ENCODE measurements around the gene GGA1.

Gene GGA1

DNA sequence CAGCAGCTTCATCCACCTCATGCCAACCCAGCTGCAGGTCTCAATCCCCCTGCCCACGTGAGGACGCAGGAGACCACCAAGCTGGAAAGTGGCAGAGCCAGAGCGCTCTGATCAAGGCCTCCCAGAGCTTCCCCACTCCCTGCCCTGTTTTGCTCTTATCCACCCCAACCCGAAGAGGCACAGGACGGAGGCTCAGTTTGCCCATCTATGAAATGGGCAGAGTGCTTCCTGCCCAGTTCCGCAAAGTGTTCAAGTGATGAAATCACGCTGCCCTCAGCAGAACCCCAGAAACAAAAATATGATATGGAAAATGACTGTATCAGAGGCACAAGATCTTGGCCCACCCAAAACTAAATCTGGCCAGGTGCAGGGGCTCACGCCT, 36.7 kb upstream of the GGA1 start:
- no peak for TF ChIP-seq YY1 (IDR thresholded peaks at IDR 0.05; ENCODE audit: low read depth)

DNA sequence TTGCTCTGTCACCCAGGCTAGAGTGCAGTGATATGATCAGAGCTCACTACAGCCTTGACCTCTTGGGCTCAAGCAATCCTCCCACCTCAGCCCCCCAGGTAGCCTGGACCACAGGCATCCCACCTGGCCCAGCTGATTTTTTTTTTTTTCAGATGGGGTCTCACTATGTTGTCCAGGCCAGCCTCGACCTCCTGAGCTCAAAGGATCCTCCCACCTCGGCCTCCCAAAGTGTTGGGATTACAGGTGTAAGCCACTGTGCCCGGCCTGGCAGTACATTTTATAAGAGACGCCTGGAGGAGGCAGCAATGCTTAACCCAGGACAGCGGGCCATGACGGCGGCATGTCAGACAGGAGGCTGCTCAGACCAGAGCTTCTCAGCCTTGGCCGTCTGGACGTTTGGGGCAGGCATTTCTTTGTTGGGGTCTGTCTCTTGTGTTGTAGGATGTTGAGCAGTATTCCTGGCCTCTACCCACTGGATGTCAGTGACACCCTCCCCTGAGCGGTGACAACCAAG, 33.1 kb upstream of the GGA1 start:
- TF ChIP-seq EP300 (IDR thresholded peaks at IDR 0.05; ENCODE audit: borderline replicate concordance), result no peak
- TF ChIP-seq CREB1 (IDR thresholded peaks at IDR 0.05; ENCODE audit: low read depth), result no peak
- TF ChIP-seq, protein P1, sequence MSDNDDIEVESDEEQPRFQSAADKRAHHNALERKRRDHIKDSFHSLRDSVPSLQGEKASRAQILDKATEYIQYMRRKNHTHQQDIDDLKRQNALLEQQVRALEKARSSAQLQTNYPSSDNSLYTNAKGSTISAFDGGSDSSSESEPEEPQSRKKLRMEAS (IDR thresholded peaks at IDR 0.05), result no peak
- TF ChIP-seq YY1 (IDR thresholded peaks at IDR 0.05; ENCODE audit: low read depth), result no peak
- TF ChIP-seq, protein P2, sequence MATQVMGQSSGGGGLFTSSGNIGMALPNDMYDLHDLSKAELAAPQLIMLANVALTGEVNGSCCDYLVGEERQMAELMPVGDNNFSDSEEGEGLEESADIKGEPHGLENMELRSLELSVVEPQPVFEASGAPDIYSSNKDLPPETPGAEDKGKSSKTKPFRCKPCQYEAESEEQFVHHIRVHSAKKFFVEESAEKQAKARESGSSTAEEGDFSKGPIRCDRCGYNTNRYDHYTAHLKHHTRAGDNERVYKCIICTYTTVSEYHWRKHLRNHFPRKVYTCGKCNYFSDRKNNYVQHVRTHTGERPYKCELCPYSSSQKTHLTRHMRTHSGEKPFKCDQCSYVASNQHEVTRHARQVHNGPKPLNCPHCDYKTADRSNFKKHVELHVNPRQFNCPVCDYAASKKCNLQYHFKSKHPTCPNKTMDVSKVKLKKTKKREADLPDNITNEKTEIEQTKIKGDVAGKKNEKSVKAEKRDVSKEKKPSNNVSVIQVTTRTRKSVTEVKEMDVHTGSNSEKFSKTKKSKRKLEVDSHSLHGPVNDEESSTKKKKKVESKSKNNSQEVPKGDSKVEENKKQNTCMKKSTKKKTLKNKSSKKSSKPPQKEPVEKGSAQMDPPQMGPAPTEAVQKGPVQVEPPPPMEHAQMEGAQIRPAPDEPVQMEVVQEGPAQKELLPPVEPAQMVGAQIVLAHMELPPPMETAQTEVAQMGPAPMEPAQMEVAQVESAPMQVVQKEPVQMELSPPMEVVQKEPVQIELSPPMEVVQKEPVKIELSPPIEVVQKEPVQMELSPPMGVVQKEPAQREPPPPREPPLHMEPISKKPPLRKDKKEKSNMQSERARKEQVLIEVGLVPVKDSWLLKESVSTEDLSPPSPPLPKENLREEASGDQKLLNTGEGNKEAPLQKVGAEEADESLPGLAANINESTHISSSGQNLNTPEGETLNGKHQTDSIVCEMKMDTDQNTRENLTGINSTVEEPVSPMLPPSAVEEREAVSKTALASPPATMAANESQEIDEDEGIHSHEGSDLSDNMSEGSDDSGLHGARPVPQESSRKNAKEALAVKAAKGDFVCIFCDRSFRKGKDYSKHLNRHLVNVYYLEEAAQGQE (IDR thresholded peaks at IDR 0.05; ENCODE audit: low read depth), result no peak
- no peak for TF ChIP-seq NFIC (IDR thresholded peaks at IDR 0.05)

DNA sequence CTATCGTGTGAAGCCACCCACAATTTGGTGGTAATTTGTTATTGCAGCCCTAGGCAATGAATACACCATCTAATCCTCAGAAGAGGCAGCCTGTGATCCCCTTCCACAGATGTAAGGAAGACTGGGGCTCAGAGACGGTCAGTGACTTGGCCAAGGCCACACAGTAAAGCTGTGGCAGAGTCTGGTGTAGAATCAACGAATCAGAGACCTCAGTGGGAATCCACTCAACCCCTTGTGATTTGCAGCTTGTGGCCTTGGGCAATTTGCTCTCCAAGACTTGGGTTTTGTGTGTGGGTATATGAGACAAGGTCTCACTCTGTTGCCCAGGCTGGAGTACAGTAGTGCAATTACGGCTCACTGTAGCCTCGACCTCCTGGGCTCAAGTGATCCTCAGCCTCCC, 30.6 kb upstream of the GGA1 start:
- TF ChIP-seq, protein P1 (IDR thresholded peaks at IDR 0.05), result no peak
- no peak for TF ChIP-seq YY1 (IDR thresholded peaks at IDR 0.05; ENCODE audit: low read depth)

DNA sequence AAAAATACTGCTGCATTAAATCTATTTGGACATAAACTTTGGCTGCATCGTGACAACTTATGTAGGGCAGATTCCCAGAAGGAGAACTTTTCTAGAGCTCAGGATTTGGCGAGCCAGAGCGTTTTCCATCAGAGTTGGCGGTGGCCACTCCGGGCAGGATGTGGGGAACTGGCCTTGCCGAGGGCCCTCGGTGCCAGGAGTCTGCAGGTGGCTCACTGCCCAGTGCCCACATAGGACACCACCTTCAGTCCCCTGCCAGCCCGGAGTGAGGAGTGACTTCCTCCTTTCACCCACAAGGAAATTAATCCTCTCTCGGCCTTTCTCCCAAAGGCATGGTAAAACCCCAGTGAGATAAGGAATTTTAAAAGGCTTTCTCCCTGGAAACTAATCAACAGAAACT, 27.1 kb upstream of the GGA1 start:
- TF ChIP-seq CEBPB (IDR thresholded peaks at IDR 0.05) (no peak), TEAD4 (IDR thresholded peaks at IDR 0.05) (no peak), CREB1 (IDR thresholded peaks at IDR 0.05; ENCODE audit: low read depth) (no peak)

DNA sequence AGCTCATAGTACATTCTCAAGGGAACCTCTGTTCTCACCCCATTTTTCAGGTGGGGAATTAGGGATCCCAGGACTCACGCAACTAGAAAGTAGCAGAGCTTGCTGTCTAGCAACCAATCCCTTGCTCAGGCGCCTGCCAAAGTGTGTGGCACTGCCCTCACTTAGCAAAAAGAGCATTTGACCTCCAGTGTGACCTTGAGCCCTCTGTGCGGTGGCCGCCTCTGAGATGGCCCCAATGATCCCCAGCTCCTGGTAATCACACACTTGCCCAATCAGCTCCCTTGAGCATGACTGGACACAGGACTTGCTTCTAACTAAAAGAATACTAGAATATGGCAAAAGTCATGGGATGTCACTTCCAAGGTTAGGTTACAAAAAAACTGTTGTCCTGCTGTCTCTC, 26.1 kb upstream of the GGA1 start:
- TF ChIP-seq RAD21 (IDR thresholded peaks at IDR 0.05; ENCODE audit: low read depth) (no peak), CEBPB (IDR thresholded peaks at IDR 0.05) (no peak), ZBTB7A (IDR thresholded peaks at IDR 0.05; ENCODE audit: low read depth) (no peak), YY1 (IDR thresholded peaks at IDR 0.05; ENCODE audit: low read depth) (no peak), FOXM1 (IDR thresholded peaks at IDR 0.05; ENCODE audit: borderline replicate concordance, low read depth) (no peak), CREB1 (IDR thresholded peaks at IDR 0.05; ENCODE audit: low read depth) (no peak), TCF12 (IDR thresholded peaks at IDR 0.05; ENCODE audit: low read depth) (no peak), EGR1 (IDR thresholded peaks at IDR 0.05) (no peak)
- TF ChIP-seq, protein P3, sequence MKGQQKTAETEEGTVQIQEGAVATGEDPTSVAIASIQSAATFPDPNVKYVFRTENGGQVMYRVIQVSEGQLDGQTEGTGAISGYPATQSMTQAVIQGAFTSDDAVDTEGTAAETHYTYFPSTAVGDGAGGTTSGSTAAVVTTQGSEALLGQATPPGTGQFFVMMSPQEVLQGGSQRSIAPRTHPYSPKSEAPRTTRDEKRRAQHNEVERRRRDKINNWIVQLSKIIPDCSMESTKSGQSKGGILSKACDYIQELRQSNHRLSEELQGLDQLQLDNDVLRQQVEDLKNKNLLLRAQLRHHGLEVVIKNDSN (IDR thresholded peaks at IDR 0.05), result no peak
- TF ChIP-seq, protein P2 (IDR thresholded peaks at IDR 0.05; ENCODE audit: low read depth), result no peak
- TF ChIP-seq, protein P1 (IDR thresholded peaks at IDR 0.05), result no peak

DNA sequence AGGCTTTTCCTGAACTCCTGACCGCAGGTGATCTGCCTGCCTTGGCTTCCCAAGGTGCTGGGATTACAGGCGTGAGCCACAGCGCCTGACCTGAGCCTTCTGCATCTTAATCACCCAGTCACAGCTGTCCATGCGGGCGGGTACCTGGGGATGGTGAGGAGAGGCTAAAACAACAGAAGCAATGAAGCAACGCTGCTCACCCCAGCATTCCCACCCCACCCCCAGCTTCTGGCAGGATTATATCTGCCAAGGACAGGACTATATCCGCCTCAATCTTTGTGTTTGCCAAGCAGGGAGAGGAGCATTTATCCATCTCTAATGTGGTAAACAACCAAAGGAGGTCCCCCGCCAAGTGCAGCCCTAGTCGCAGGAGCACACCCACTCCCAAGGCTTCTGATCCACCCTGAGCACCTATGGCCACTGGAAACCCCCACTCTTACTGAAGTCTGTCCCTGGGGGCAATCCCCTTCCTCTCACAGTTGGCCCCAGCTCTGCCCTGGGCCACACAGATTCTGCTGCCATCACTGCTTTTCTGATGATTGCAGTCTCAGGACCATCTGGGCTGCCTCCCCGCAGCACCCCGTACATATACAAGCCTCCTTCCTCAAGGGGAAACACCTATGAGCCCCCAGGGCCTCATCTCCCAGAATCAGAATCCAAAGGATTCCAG, 20.0 kb upstream of the GGA1 start:
- TF ChIP-seq CREB1 (IDR thresholded peaks at IDR 0.05; ENCODE audit: low read depth) (no peak), CEBPB (IDR thresholded peaks at IDR 0.05) (no peak), ZBTB7A (IDR thresholded peaks at IDR 0.05; ENCODE audit: low read depth) (no peak), EGR1 (IDR thresholded peaks at IDR 0.05) (no peak), RAD21 (IDR thresholded peaks at IDR 0.05; ENCODE audit: low read depth) (no peak), TCF12 (IDR thresholded peaks at IDR 0.05; ENCODE audit: low read depth) (no peak), TAF1 (IDR thresholded peaks at IDR 0.05; ENCODE audit: low read depth) (no peak), TEAD4 (IDR thresholded peaks at IDR 0.05) (no peak)
- TF ChIP-seq, protein P3 (IDR thresholded peaks at IDR 0.05), result no peak
- TF ChIP-seq, protein P1 (IDR thresholded peaks at IDR 0.05), result no peak

DNA sequence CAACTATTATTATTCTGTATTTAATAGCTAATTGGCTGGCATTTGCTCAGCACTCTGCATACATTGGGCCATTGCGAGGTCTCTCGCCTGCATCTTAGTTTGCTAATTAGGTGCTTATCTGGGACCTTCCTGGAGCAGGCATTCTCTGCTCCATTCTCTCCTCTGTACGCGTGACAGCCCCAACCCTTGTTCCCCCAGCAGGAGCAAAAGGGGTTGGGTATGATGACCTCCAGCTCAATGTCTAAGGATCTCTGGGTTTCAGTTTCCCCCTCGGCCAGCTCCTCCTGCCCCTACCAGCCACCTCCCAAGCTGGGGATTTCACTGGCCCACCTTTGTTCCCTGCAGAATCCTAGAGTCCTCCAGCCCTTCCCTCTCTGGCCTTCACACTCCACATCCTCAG, 19.0 kb upstream of the GGA1 start:
- TF ChIP-seq NFIC (IDR thresholded peaks at IDR 0.05) (no peak), EGR1 (IDR thresholded peaks at IDR 0.05) (no peak), TAF1 (IDR thresholded peaks at IDR 0.05; ENCODE audit: low read depth) (no peak)
